HCT116 (cell line): ENCODE results near the gene LTB4R.

Experiments used
- CTCF ChIP-seq, 3 experiments: fragments of 200-600 bp in 1 of 3; sonication (generic) in 1 of 3; IDR thresholded peaks in 2 of 3; conservative IDR thresholded peaks in 1 of 3; 2 replicates each; pipeline ENCODE4 v1.5.1; 2012 to 2017; ENCODE audit warnings: low read depth in 2 of 3, low read length in 2 of 3, antibody characterized with exemption in 1 of 3, borderline replicate concordance in 1 of 3, control low read depth in 1 of 3, mild to moderate bottlenecking in 1 of 3, mixed read lengths in 1 of 3, mixed run types in 1 of 3, moderate library complexity in 1 of 3; ENCODE audit not compliant: insufficient read depth in 1 of 3
- EZH2 ChIP-seq: fragments of 200-600 bp; sonication (generic); IDR thresholded peaks from 2 replicates; pipeline ENCODE4 v1.6.1; 2017; ENCODE audit warnings: antibody characterized with exemption, mixed run types
- FOSL1 ChIP-seq: IDR thresholded peaks from 2 replicates; pipeline ENCODE4 v1.6.1; 2012; ENCODE audit warnings: low read depth
- POLR2A ChIP-seq: IDR thresholded peaks from 2 replicates; pipeline ENCODE4 v1.7.0; 2011; ENCODE audit warnings: borderline replicate concordance; ENCODE audit not compliant: insufficient read depth, insufficient read length; ENCODE audit errors: extremely low read depth
- POLR2AphosphoS5 ChIP-seq: IDR thresholded peaks from 2 replicates; pipeline ENCODE4 v1.6.1; 2011; ENCODE audit warnings: mild to moderate bottlenecking, low read depth, low read length, moderate library complexity
- REST ChIP-seq: IDR thresholded peaks from 2 replicates; pipeline ENCODE4 v1.6.1; 2012; ENCODE audit warnings: low read depth
- SIN3A ChIP-seq: IDR thresholded peaks from 2 replicates; pipeline ENCODE4 v1.6.1; 2012; ENCODE audit warnings: low read depth
- ZFX ChIP-seq: fragments of 450-650 bp; IDR thresholded peaks from 2 replicates; pipeline ENCODE4 v1.6.1; 2017
- TF ChIP-seq, protein P1 (sequence below): IDR thresholded peaks from 2 replicates; pipeline ENCODE4 v1.6.1; 2012

- TF ChIP-seq, protein P1, sequence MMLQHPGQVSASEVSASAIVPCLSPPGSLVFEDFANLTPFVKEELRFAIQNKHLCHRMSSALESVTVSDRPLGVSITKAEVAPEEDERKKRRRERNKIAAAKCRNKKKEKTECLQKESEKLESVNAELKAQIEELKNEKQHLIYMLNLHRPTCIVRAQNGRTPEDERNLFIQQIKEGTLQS, result no peak
- no peak for TF ChIP-seq SIN3A
- no peak for TF ChIP-seq POLR2A
- no peak for TF ChIP-seq CTCF (IDR thresholded peaks at IDR 0.05 in 2 of 3, conservative IDR thresholded peaks at IDR 0.05 in 1 of 3; ENCODE audit: borderline replicate concordance in 1 of 3, insufficient read depth in 1 of 3, low read depth in 2 of 3, low read length in 2 of 3)
- TF ChIP-seq FOSL1, result no peak
- no peak for TF ChIP-seq EZH2
- TF ChIP-seq POLR2AphosphoS5, result no peak
- TF ChIP-seq REST, result no peak
- no peak for TF ChIP-seq ZFX
Measured at GRCh38 chr14:24292118-24292807, 19.0 kb upstream of the LTB4R start.
